IMR-90 (cell line): ENCODE results near the gene MOCOS. TPM values are rescaled to one million over a fixed set of nuclear protein-coding genes. Genes with fewer than 3 reads are reported as not detected.

Experiments
- ATAC-seq: fragments of 200-7000 bp; cut with Tn5 transposase; 2 replicates; pipeline ENCODE4 v1.9.1; 2020; ENCODE audit warnings: low read depth, mild to moderate bottlenecking, moderate library complexity
- BruUV-seq: library from RNA; stranded (reverse); fragments of 400-500 nt; replicated peaks from 2 replicates; lab custom pipeline; 2021; lab: Mats Ljungman, UMichigan
- CTCF ChIA-PET: fragments of 300-600 bp; formaldehyde crosslinking; extraction: SDS; loops from one replicate; lab custom pipeline; 2021; ENCODE audit warnings: antibody characterized with exemption; lab: Yijun Ruan, JAX
- POLR2A ChIA-PET: fragments of 300-600 bp; sonication (Branson Sonifier 250); formaldehyde crosslinking; loops from one replicate; lab custom pipeline; 2022; ENCODE audit warnings: antibody characterized with exemption; ENCODE audit not compliant: unreplicated experiment; lab: Charles Lee
- DNase-seq: peaks from one replicate; pipeline ENCODE4 v3.0.0; 2013
- H2AFZ ChIP-seq: replicated peaks from 2 replicates; pipeline ENCODE3; 2013; ENCODE audit warnings: low read length, mild to moderate bottlenecking; ENCODE audit not compliant: poor library complexity
- H2AK5ac ChIP-seq: 2 replicates; pipeline ENCODE4 v1.6.1; 2013; ENCODE audit warnings: low read depth, low read length, inconsistent platforms
- H2AK9ac ChIP-seq: replicated peaks from 2 replicates; pipeline ENCODE3; 2013; ENCODE audit warnings: mild to moderate bottlenecking, low read depth, low read length, moderate library complexity; ENCODE audit not compliant: poor library complexity
- H2BK120ac ChIP-seq: 2 replicates; pipeline ENCODE4 v1.6.1; 2013; ENCODE audit warnings: low read depth, low read length, inconsistent platforms
- H2BK15ac ChIP-seq: 3 replicates; pipeline ENCODE4 v1.6.1; 2013; ENCODE audit warnings: low read depth, low read length, inconsistent platforms
- H2BK20ac ChIP-seq: 2 replicates; pipeline ENCODE4 v1.6.1; 2013; ENCODE audit warnings: low read depth, mild to moderate bottlenecking, inconsistent platforms, low read length, moderate library complexity
- H2BK5ac ChIP-seq: 2 replicates; pipeline ENCODE4 v1.6.1; 2013; ENCODE audit warnings: mild to moderate bottlenecking, low read depth, low read length, inconsistent platforms; ENCODE audit not compliant: poor library complexity, severe bottlenecking
- H3K14ac ChIP-seq: replicated peaks from 2 replicates; pipeline ENCODE4 v1.6.1; 2013; ENCODE audit warnings: low read depth, low read length, inconsistent platforms
- H3K18ac ChIP-seq: 2 replicates; pipeline ENCODE4 v1.6.1; 2013; ENCODE audit warnings: low read depth, low read length, control low read depth
- H3K23ac ChIP-seq: 2 replicates; pipeline ENCODE4 v1.6.1; 2013; ENCODE audit warnings: low read depth, low read length, inconsistent platforms
- H3K27ac ChIP-seq: 2 replicates; pipeline ENCODE4 v1.5.1; 2013; ENCODE audit warnings: mild to moderate bottlenecking, control low read depth, low read length; ENCODE audit not compliant: insufficient read depth
- H3K27me3 ChIP-seq: 2 replicates; pipeline ENCODE4 v1.6.1; 2013; ENCODE audit warnings: low read length; ENCODE audit not compliant: control insufficient read depth, insufficient read depth
- H3K36me3 ChIP-seq: 2 replicates; pipeline ENCODE4 v1.6.1; 2013; ENCODE audit warnings: low read length, mixed read lengths; ENCODE audit not compliant: control insufficient read depth, insufficient read depth
- H3K4ac ChIP-seq: 2 replicates; pipeline ENCODE4 v1.6.1; 2013; ENCODE audit warnings: low read depth, low read length, inconsistent platforms
- H3K4me1 ChIP-seq: 2 replicates; pipeline ENCODE4 v1.6.1; 2013; ENCODE audit warnings: low read length, mixed read lengths; ENCODE audit not compliant: control insufficient read depth, insufficient read depth
- H3K4me2 ChIP-seq: 2 replicates; pipeline ENCODE4 v1.6.1; 2013; ENCODE audit warnings: low read depth, mild to moderate bottlenecking, control low read depth, low read length, moderate library complexity
- H3K4me3 ChIP-seq: 2 replicates; pipeline ENCODE4 v1.5.1; 2013; ENCODE audit warnings: low read depth, mild to moderate bottlenecking, control low read depth, low read length, moderate library complexity; ENCODE audit not compliant: insufficient read depth
- H3K56ac ChIP-seq: 2 replicates; pipeline ENCODE4 v1.6.1; 2013; ENCODE audit warnings: low read length, inconsistent platforms; ENCODE audit not compliant: insufficient read depth; ENCODE audit errors: extremely low read depth
- H3K79me1 ChIP-seq, 2 experiments: 2 replicates each; pipeline ENCODE4 v1.6.1; 2013; ENCODE audit warnings: low read length in 2 of 2, inconsistent platforms in 1 of 2, low read depth in 1 of 2
- H3K9ac ChIP-seq: 2 replicates; pipeline ENCODE4 v1.6.1; 2013; ENCODE audit warnings: low read depth, low read length, control low read depth
- H3K9me1 ChIP-seq: 2 replicates; pipeline ENCODE4 v1.6.1; 2013; ENCODE audit warnings: low read length, inconsistent platforms; ENCODE audit not compliant: insufficient read depth
- H3K9me3 ChIP-seq: 2 replicates; pipeline ENCODE4 v1.6.1; 2013; ENCODE audit warnings: low read length; ENCODE audit not compliant: control insufficient read depth, insufficient read depth
- H4K20me1 ChIP-seq: 2 replicates; pipeline ENCODE4 v1.6.1; 2013; ENCODE audit warnings: low read length, inconsistent platforms; ENCODE audit not compliant: insufficient read depth
- H4K5ac ChIP-seq: 2 replicates; pipeline ENCODE4 v1.6.1; 2013; ENCODE audit warnings: mild to moderate bottlenecking, low read depth, low read length, control low read depth
- H4K8ac ChIP-seq, 2 experiments: 2 replicates each; pipeline ENCODE4 v1.6.1; 2013; ENCODE audit warnings: low read depth in 2 of 2, low read length in 2 of 2, control low read depth in 1 of 2, inconsistent platforms in 1 of 2
- H4K91ac ChIP-seq: 2 replicates; pipeline ENCODE4 v1.6.1; 2013; ENCODE audit warnings: low read depth, low read length, inconsistent platforms; ENCODE audit not compliant: insufficient read depth
- BHLHE40 ChIP-seq: fragments of 150-350 bp; IDR thresholded peaks from 2 replicates; pipeline ENCODE4 v1.6.1; 2016; ENCODE audit warnings: mild to moderate bottlenecking, low read depth, low read length
- CEBPB ChIP-seq: IDR thresholded peaks from 2 replicates; pipeline ENCODE4 v1.6.1; 2012; ENCODE audit warnings: low read depth, low read length, improper control_type of control experiment
- CHD1 ChIP-seq: IDR thresholded peaks from 2 replicates; pipeline ENCODE4 v1.6.1; 2012; ENCODE audit warnings: low read depth, low read length, improper control_type of control experiment
- FOS ChIP-seq: fragments of 150-350 bp; IDR thresholded peaks from 2 replicates; pipeline ENCODE4 v1.6.1; 2016; ENCODE audit warnings: low read depth, low read length
- MAFK ChIP-seq: IDR thresholded peaks from 2 replicates; pipeline ENCODE4 v1.6.1; 2012; ENCODE audit warnings: low read depth, low read length, improper control_type of control experiment
- MAZ ChIP-seq: IDR thresholded peaks from 2 replicates; pipeline ENCODE4 v1.6.1; 2012; ENCODE audit warnings: low read depth, mild to moderate bottlenecking, low read length, improper control_type of control experiment, moderate library complexity, borderline replicate concordance
- MXI1 ChIP-seq: IDR thresholded peaks from 2 replicates; pipeline ENCODE4 v1.6.1; 2012; ENCODE audit warnings: low read depth, mild to moderate bottlenecking, low read length, moderate library complexity, borderline replicate concordance
- POLR2A ChIP-seq: IDR thresholded peaks from 2 replicates; pipeline ENCODE4 v1.6.1; 2012; ENCODE audit warnings: mild to moderate bottlenecking, low read depth, low read length
- RAD21 ChIP-seq: IDR thresholded peaks from 2 replicates; pipeline ENCODE4 v1.6.1; 2012; ENCODE audit warnings: low read length, improper control_type of control experiment
- RCOR1 ChIP-seq: IDR thresholded peaks from 2 replicates; pipeline ENCODE4 v1.6.1; 2012; ENCODE audit warnings: mild to moderate bottlenecking, low read length, improper control_type of control experiment; ENCODE audit not compliant: insufficient replicate concordance
- SMC3 ChIP-seq: fragments of 150-350 bp; IDR thresholded peaks from 2 replicates; pipeline ENCODE4 v1.6.1; 2016; ENCODE audit warnings: low read depth, mild to moderate bottlenecking, antibody characterized with exemption, low read length, moderate library complexity
- WGBS, 2 experiments: methylation state at CpG; one replicate each; pipeline versions ENCODE4 v1.1.5 to v1.1.7; 2013; ENCODE audit warnings: missing lambda C conversion rate in 2 of 2; ENCODE audit not compliant: insufficient read length in 1 of 2; ENCODE audit errors: extremely low coverage in 2 of 2; 5-methylcytosine and 5-hydroxymethylcytosine counted together
- dilution Hi-C: fragments of 300-500 bp; cut with HindIII; formaldehyde crosslinking; loops from one replicate; pipeline ENCODE4 v1.14.3; 2018; ENCODE audit warnings: low sequenced_read_pairs; ENCODE audit not compliant: unreplicated experiment
- in situ Hi-C: fragments of 300-500 bp; cut with MboI; formaldehyde crosslinking; loops from 3 replicates; pipeline ENCODE4 v1.14.3; 2019; ENCODE audit warnings: low sequenced_read_pairs, inconsistent platforms, mixed read lengths
- intact Hi-C: fragments of 100-400 bp; cut with micrococcal nuclease; formaldehyde crosslinking; loops from 2 replicates; pipeline ENCODE4 v1.10.0; 2022
- polyA plus RNA-seq, 3 experiments: library from polyadenylated mRNA; depleted of rRNA; stranded (reverse); fragments of >200 nt; gene quantifications; 2 replicates each; pipeline ENCODE4 v1.2.3, GENCODE V29; 2012; ENCODE audit warnings: low replicate concordance in 1 of 3
- total RNA-seq: library from RNA; depleted of rRNA; stranded (reverse); fragments of >200 nt; gene quantifications from 2 replicates; pipeline ENCODE4 v1.2.3, GENCODE V29; 2012
- TF ChIP-seq, protein P1 (sequence below): fragments of 150-350 bp; IDR thresholded peaks from 2 replicates; pipeline ENCODE4 v1.6.1; 2017; ENCODE audit warnings: mild to moderate bottlenecking, antibody characterized with exemption, low read length, low read depth
- TF ChIP-seq, protein P2 (sequence below): fragments of 150-350 bp; IDR thresholded peaks from 2 replicates; pipeline ENCODE4 v1.6.1; 2016; ENCODE audit warnings: low read depth, mild to moderate bottlenecking, low read length, moderate library complexity, borderline replicate concordance

Gene MOCOS
- total and polyA plus RNA-seq, 2 of the 4 experiments (the other 2 are of a cell fraction): 1.1 to 2.2 TPM

DNA sequence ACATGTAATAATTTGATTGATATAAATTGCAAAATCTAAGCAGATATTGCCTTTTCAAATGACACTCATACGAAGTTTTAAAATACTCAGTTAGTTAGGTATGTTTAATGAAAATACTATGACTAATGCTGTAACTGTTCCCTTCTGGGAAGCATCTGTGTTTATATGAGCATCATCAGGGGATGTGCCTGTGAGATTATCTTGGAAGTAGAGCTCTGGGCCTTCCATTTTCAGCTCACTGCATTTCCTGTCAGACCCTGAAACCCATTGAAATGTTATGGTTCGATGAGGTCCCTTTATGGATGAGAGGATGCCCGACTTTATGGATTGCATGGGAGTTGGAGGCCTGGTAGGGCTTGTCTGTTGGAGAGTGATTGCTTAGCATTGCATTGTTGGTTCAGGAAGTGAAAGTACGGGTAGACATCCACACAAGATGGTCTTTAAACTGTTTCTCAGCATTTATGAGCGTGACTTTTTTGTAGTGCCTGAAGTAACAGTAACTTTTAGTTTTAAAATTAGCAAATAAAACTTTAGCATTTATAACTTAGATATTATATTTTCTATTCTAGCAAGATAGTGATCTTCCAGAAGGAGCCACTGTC, 28.9 kb upstream of the MOCOS start (continued):
- TF ChIP-seq MAFK (0 out of 2 replicates have a peak, but pooled peaks have one; percentile 5), RCOR1 (peak; percentile 59)

DNA sequence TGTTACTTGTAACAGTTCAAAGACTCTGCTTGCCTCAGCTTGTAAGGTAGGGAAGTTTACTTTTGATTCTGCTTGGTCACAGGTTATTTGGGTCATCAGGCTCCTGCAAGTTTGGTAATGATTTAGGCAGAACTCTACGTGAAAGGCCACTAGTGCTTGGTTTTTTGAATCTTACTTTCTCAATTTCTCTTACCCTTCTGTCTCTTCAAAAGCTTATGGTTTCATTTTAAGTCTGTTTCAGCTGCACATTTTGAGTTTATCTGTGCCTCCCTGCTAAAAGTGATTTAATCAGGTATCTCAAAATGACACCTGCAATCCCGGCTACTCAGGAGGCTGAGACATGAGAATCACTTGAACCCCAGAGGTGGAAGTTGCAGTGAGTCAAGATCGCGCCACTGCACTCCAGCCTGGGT, 26.3 kb upstream of the MOCOS start:
- Histone ChIP-seq H2AK9ac (no peak overlapping the region), H3K4me1 (peaks cover 17% of the 10 kb centered on the region), H3K23ac (0 out of 2 replicates have a peak overlapping the region, but pooled peaks have one; percentile 12), H3K79me1 (peaks cover 8 to 34% of the 10 kb centered on the region in 2 experiments; a peak in 3 of 4 replicates), H3K9me3 (no peaks in the 10 kb centered on the region), H4K5ac (no peak overlapping the region), H4K20me1 (peaks cover 4% of the 10 kb centered on the region; the same call in 1 of the 2 replicates), H3K4me2 (no peak overlapping the region), H3K27me3 (no peaks in the 10 kb centered on the region), H3K27ac (no peak overlapping the region), H3K14ac (no peak overlapping the region), H3K4ac (no peak overlapping the region), H2AFZ (no peak overlapping the region), H3K18ac (no peak overlapping the region), H3K9ac (no peak overlapping the region), H2BK5ac (no peak overlapping the region), H2BK20ac (no peak overlapping the region), H2BK15ac (no peak overlapping the region), H3K36me3 (peaks cover 30% of the 10 kb centered on the region), H3K4me3 (no peak overlapping the region), H2AK5ac (no peak overlapping the region), H4K8ac (no peak overlapping the region), H3K9me1 (peaks cover 3% of the 10 kb centered on the region), H3K56ac (no peak overlapping the region), H4K91ac (no peak overlapping the region), H2BK120ac (no peak overlapping the region)
- ATAC-seq: no peak
- POLR2A ChIA-PET: no interaction called here
- intact Hi-C loops: no loop called here
- WGBS, 2 experiments: no CpG with 5 or more reads among the region's 4 CpGs
- dilution Hi-C loops: no loop called here
- no TSS peak for BruUV-seq
- CTCF ChIA-PET: no interaction called here
- in situ Hi-C loops: no loop called here
- DNase-seq: no peak
- no peak for TF ChIP-seq RAD21
- TF ChIP-seq POLR2A: no peak
- no peak for TF ChIP-seq MAZ
- no peak for TF ChIP-seq FOS
- no peak for TF ChIP-seq BHLHE40
- no peak for TF ChIP-seq RCOR1
- no peak for TF ChIP-seq MXI1
- no peak for TF ChIP-seq CHD1
- no peak for TF ChIP-seq MAFK
- TF ChIP-seq, protein P1, sequence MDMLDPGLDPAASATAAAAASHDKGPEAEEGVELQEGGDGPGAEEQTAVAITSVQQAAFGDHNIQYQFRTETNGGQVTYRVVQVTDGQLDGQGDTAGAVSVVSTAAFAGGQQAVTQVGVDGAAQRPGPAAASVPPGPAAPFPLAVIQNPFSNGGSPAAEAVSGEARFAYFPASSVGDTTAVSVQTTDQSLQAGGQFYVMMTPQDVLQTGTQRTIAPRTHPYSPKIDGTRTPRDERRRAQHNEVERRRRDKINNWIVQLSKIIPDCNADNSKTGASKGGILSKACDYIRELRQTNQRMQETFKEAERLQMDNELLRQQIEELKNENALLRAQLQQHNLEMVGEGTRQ: no peak
- no peak for TF ChIP-seq SMC3
- TF ChIP-seq CEBPB: no peak
- TF ChIP-seq, protein P2, sequence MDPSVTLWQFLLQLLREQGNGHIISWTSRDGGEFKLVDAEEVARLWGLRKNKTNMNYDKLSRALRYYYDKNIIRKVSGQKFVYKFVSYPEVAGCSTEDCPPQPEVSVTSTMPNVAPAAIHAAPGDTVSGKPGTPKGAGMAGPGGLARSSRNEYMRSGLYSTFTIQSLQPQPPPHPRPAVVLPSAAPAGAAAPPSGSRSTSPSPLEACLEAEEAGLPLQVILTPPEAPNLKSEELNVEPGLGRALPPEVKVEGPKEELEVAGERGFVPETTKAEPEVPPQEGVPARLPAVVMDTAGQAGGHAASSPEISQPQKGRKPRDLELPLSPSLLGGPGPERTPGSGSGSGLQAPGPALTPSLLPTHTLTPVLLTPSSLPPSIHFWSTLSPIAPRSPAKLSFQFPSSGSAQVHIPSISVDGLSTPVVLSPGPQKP: no peak
